GM12878 (cell line): Measurements from ENCODE around the gene TACSTD2. TPM values are rescaled to one million over a fixed set of nuclear protein-coding genes. Genes with fewer than 3 reads are reported as not detected.

ENCODE experiments used
- ATAC-seq: fragments of 200-7000 bp; cut with Tn5 transposase; 3 replicates; pipeline ENCODE4 v1.9.1; 2020; ENCODE audit warnings: mild to moderate bottlenecking, moderate library complexity
- BruUV-seq: library from RNA; stranded (reverse); fragments of 400-500 nt; replicated peaks from 2 replicates; lab custom pipeline; 2021; lab: Mats Ljungman, UMichigan
- CTCF ChIA-PET: fragments of 300-600 bp; sonication (Branson Sonifier 250); formaldehyde crosslinking; extraction: SDS; loops from one replicate; lab custom pipeline; 2021; ENCODE audit warnings: inconsistent platforms; lab: Yijun Ruan, JAX
- POLR2A ChIA-PET: fragments of 350-600 bp; formaldehyde crosslinking; extraction: SDS; loops from one replicate; lab custom pipeline; 2021; ENCODE audit warnings: inconsistent platforms; lab: Charles Lee
- RAD21 ChIA-PET: fragments of 300-600 bp; sonication (Branson Sonifier 250); formaldehyde crosslinking; loops from one replicate; lab custom pipeline; 2023; ENCODE audit warnings: antibody characterized with exemption; ENCODE audit not compliant: unreplicated experiment; lab: Charles Lee
- SMC1A ChIA-PET: fragments of 300-600 bp; sonication (Branson Sonifier 250); formaldehyde crosslinking; loops from one replicate; lab custom pipeline; 2023; ENCODE audit not compliant: unreplicated experiment, uncharacterized antibody; lab: Charles Lee
- DNase-seq: peaks from one replicate; pipeline ENCODE4 v3.0.0-alpha.2; 2011; ENCODE audit warnings: low read depth, low spot score
- FAIRE-seq: peaks from 3 replicates; lab custom pipeline; 2011; peaks lifted over from hg19 to GRCh38; lab: Jason Lieb, UNC
- H2AFZ ChIP-seq: 2 replicates; pipeline ENCODE4 v1.6.0; 2011; ENCODE audit warnings: low read depth, low read length, control low read depth; ENCODE audit not compliant: control insufficient read depth
- H3K27ac ChIP-seq: 2 replicates; pipeline ENCODE4 v1.5.1; 2011; ENCODE audit warnings: control low read depth; ENCODE audit not compliant: control insufficient read depth, insufficient read depth
- H3K27me3 ChIP-seq, 2 experiments: replicated peaks in 1 of 2; 2 replicates each; pipeline versions ENCODE4 v1.6.0 to v1.6.1; 2011; ENCODE audit warnings: low read length in 1 of 2; ENCODE audit not compliant: control insufficient read depth in 2 of 2, insufficient read depth in 2 of 2
- H3K36me3 ChIP-seq, 2 experiments: 2 replicates each; pipeline ENCODE4 v1.5.1; 2011; ENCODE audit warnings: low read length in 1 of 2; ENCODE audit not compliant: control insufficient read depth in 2 of 2, insufficient read depth in 2 of 2
- H3K4me1 ChIP-seq: 2 replicates; pipeline ENCODE4 v1.6.1; 2011; ENCODE audit warnings: mild to moderate bottlenecking, low read length, moderate library complexity, mixed read lengths; ENCODE audit not compliant: control insufficient read depth, insufficient read depth
- H3K4me2 ChIP-seq: 2 replicates; pipeline ENCODE4 v1.6.0; 2011; ENCODE audit warnings: control low read depth; ENCODE audit not compliant: control insufficient read depth, insufficient read depth
- H3K4me3 ChIP-seq: fragments of 200-600 bp; sonication (generic); 2 replicates; pipeline ENCODE4 v1.5.1; 2016
- H3K79me2 ChIP-seq: 2 replicates; pipeline ENCODE4 v1.6.0; 2011; ENCODE audit warnings: low read length; ENCODE audit not compliant: control insufficient read depth, insufficient read depth
- H3K9ac ChIP-seq: 2 replicates; pipeline ENCODE4 v1.8.0; 2011; ENCODE audit warnings: low read length, control low read depth, mixed read lengths; ENCODE audit not compliant: control insufficient read depth, insufficient read depth
- H3K9me3 ChIP-seq: replicated peaks from 3 replicates; pipeline ENCODE4 v1.5.1; 2011; ENCODE audit warnings: mild to moderate bottlenecking, low read length; ENCODE audit not compliant: control insufficient read depth, insufficient read depth
- H4K20me1 ChIP-seq: 2 replicates; pipeline ENCODE4 v1.6.0; 2011; ENCODE audit not compliant: control insufficient read depth, insufficient read depth
- ASH2L ChIP-seq: fragments of 300-600, 200-600 bp; sonication (generic); IDR thresholded peaks from 2 replicates; pipeline ENCODE4 v1.6.1; 2017; ENCODE audit warnings: low read depth, mild to moderate bottlenecking, borderline replicate concordance
- BRCA1 ChIP-seq: IDR thresholded peaks from 2 replicates; pipeline ENCODE4 v1.6.1; 2011; ENCODE audit warnings: low read depth, low read length, improper control_type of control experiment
- CBFB ChIP-seq: IDR thresholded peaks from 2 replicates; pipeline ENCODE4 v1.6.1; 2016; ENCODE audit warnings: antibody characterized with exemption, low read depth
- CEBPB ChIP-seq, 2 experiments: fragments of 150-350 bp in 1 of 2; IDR thresholded peaks; 2 replicates each; pipeline ENCODE4 v1.6.1; 2012 to 2014; ENCODE audit warnings: low read depth in 2 of 2, low read length in 2 of 2, borderline replicate concordance in 1 of 2, inconsistent platforms in 1 of 2
- CHD4 ChIP-seq: fragments of 200-600 bp; sonication (generic); IDR thresholded peaks from 2 replicates; pipeline ENCODE4 v1.6.1; 2016; ENCODE audit warnings: mild to moderate bottlenecking
- DPF2 ChIP-seq: fragments of 450-650 bp; IDR thresholded peaks from 2 replicates; pipeline ENCODE4 v1.6.1; 2017; ENCODE audit warnings: mild to moderate bottlenecking
- E4F1 ChIP-seq: fragments of 450-650 bp; IDR thresholded peaks from 2 replicates; pipeline ENCODE4 v1.6.1; 2018; ENCODE audit warnings: borderline replicate concordance, mild to moderate bottlenecking; ENCODE audit not compliant: partially characterized antibody
- EED ChIP-seq: sonication (generic); IDR thresholded peaks from 2 replicates; pipeline ENCODE4 v1.6.1; 2016; ENCODE audit warnings: antibody characterized with exemption, low read depth
- ESRRA ChIP-seq: IDR thresholded peaks from 2 replicates; pipeline ENCODE4 v1.6.1; 2012; ENCODE audit warnings: mild to moderate bottlenecking, low read length, improper control_type of control experiment
- ETV6 ChIP-seq, 2 experiments: fragments of 450-650 bp in 1 of 2; IDR thresholded peaks in 1 of 2; conservative IDR thresholded peaks in 1 of 2; 2 replicates each; pipeline ENCODE4 v1.6.1; 2014; ENCODE audit warnings: antibody characterized with exemption in 1 of 2, borderline replicate concordance in 1 of 2, low read depth in 1 of 2, mild to moderate bottlenecking in 1 of 2, moderate library complexity in 1 of 2
- FOXK2 ChIP-seq: fragments of 450-650 bp; IDR thresholded peaks from 2 replicates; pipeline ENCODE4 v1.6.1; 2017; ENCODE audit warnings: mild to moderate bottlenecking, moderate library complexity
- PAX5 ChIP-seq: IDR thresholded peaks from 2 replicates; pipeline ENCODE4 v1.6.1; 2011; ENCODE audit warnings: low read depth, low read length, borderline replicate concordance
- PRDM15 ChIP-seq: fragments of 450-650 bp; formaldehyde crosslinking; IDR thresholded peaks from 2 replicates; pipeline ENCODE4 v1.4.0; 2020; ENCODE audit warnings: mild to moderate bottlenecking, moderate library complexity
- RBBP5 ChIP-seq: fragments of 200-600 bp; sonication (generic); conservative IDR thresholded peaks from 2 replicates; pipeline ENCODE4 v1.6.1; 2016
- STAT3 ChIP-seq: IDR thresholded peaks from 2 replicates; pipeline ENCODE4 v1.6.1; 2011; ENCODE audit warnings: low read depth, low read length, improper control_type of control experiment
- YBX1 ChIP-seq: fragments of 450-650 bp; IDR thresholded peaks from 2 replicates; pipeline ENCODE4 v1.6.1; 2016; ENCODE audit warnings: antibody characterized with exemption
- ZBTB33 ChIP-seq: fragments of 450-650 bp; IDR thresholded peaks from 2 replicates; pipeline ENCODE4 v1.6.1; 2017; ENCODE audit warnings: mild to moderate bottlenecking
- ZNF217 ChIP-seq: fragments of 450-650 bp; IDR thresholded peaks from 2 replicates; pipeline ENCODE4 v1.6.1; 2017; ENCODE audit warnings: antibody characterized with exemption, mild to moderate bottlenecking
- ZNF24 ChIP-seq: fragments of 450-650 bp; IDR thresholded peaks from 2 replicates; pipeline ENCODE4 v1.6.1; 2017; ENCODE audit warnings: antibody characterized with exemption, mild to moderate bottlenecking
- WGBS: methylation state at CpG from one replicate; pipeline ENCODE4 v1.1.6; 2016; ENCODE audit warnings: low lambda C conversion rate; ENCODE audit not compliant: insufficient replicate concordance, insufficient coverage; ENCODE audit errors: missing lambda C conversion rate; 5-methylcytosine and 5-hydroxymethylcytosine counted together
- in situ Hi-C: fragments of 300-500 bp; cut with MboI; formaldehyde crosslinking; loops from 9 replicates; pipeline ENCODE4 v1.14.3; 2018; ENCODE audit warnings: mixed read lengths
- intact Hi-C: fragments of 100-400 bp; cut with micrococcal nuclease; formaldehyde crosslinking; loops from one replicate; pipeline ENCODE4 v1.14.2; 2022; ENCODE audit not compliant: unreplicated experiment
- polyA plus RNA-seq, 11 experiments: library from polyadenylated mRNA; depleted of rRNA in 4 of 11; unstranded in 6 of 11; stranded (reverse) in 5 of 11; fragments of >200 nt; fragmentation: Nextera tagmentation in 4 of 11; fragmentation: Illumina TruSeq in 1 of 11; extraction: Ambion mirVana in 4 of 11; extraction: Trizol in 1 of 11; gene quantifications; 1 replicate in 1 of 11; 2 replicates in 10 of 11; pipeline versions ENCODE4 v1.2.1 to v1.2.3, GENCODE V29; 2011 to 2016; ENCODE audit warnings: inconsistent platforms in 2 of 11, missing spikeins in 2 of 11, low read depth in 1 of 11
- total RNA-seq, 4 experiments: library from RNA; depleted of rRNA in 3 of 4; stranded (reverse); fragments of >200 nt in 3 of 4; fragmentation: Illumina TruSeq in 1 of 4; extraction: Trizol in 1 of 4; gene quantifications; 2 replicates each; pipeline versions ENCODE4 v1.2.1 to v1.2.3, GENCODE V29; 2013 to 2021

TACSTD2 gene
- total and polyA plus RNA-seq, 10 of the 15 experiments (the other 5 are each of a cell fraction or from before 2014, with no cell fraction given) = 0.56 to 9.4 (median 3.7) TPM

- ChIA-PET CTCF (no interaction called here), SMC1A (no interaction called here), POLR2A (no interaction called here), RAD21 (no interaction called here)
- Histone ChIP-seq H2AFZ (no peak overlapping the region; the same call in 1 of the 2 replicates), H3K4me2 (peak overlapping the region; percentile 38; the same call in 1 of the 2 replicates), H3K79me2 (no peaks in the 10 kb centered on the region), H3K4me3 (peak overlapping the region; percentile 15; the same call in 1 of the 2 replicates), H3K27ac (no peak overlapping the region), H3K27me3 (no peaks in the 10 kb centered on the region), H3K36me3 (no peaks in the 10 kb centered on the region), H3K9me3 (peaks cover 7% of the 10 kb centered on the region; the same call in 1 of the 3 replicates), H4K20me1 (no peaks in the 10 kb centered on the region), H3K4me1 (peaks cover 44% of the 10 kb centered on the region), H3K9ac (no peak overlapping the region)
- no peak for ATAC-seq
- BruUV-seq = no TSS peak
- no peak for DNase-seq
- TF ChIP-seq ETV6 (conservative IDR thresholded peaks at IDR 0.05 in 1 of 2, IDR thresholded peaks at IDR 0.05 in 1 of 2; ENCODE audit: borderline replicate concordance in 1 of 2, low read depth in 1 of 2) (no peak), E4F1 (no peak), YBX1 (no peak), CHD4 (no peak), BRCA1 (no peak), FOXK2 (no peak), STAT3 (no peak), CEBPB (IDR thresholded peaks at IDR 0.05; ENCODE audit: borderline replicate concordance in 1 of 2, low read depth in 2 of 2, low read length in 2 of 2) (no peak), PRDM15 (CRISPR knock-in tag) (no peak), CBFB (no peak), RBBP5 (no peak), ZBTB33 (no peak), DPF2 (no peak), ASH2L (no peak), ZNF217 (no peak), ESRRA (no peak), ZNF24 (no peak), EED (no peak), PAX5 (no peak)
- intact Hi-C loops (no loop called here), in situ Hi-C loops (no loop called here)
- no peak for FAIRE-seq
- 46% methylated on average over 39 of the region's 43 CpGs for WGBS
Measured at GRCh38 chr1:58576325-58576726, 726 bp downstream of the TACSTD2 start.
